ENCODE results near the gene TMEM186. TPM values are rescaled to one million over a fixed set of nuclear protein-coding genes. Genes with fewer than 3 reads are reported as not detected.

The TMEM186 gene
- polyA plus RNA-seq, 1 of the 3 experiments (the other 2 are of a cell fraction), result 13.2 TPM

DNA sequence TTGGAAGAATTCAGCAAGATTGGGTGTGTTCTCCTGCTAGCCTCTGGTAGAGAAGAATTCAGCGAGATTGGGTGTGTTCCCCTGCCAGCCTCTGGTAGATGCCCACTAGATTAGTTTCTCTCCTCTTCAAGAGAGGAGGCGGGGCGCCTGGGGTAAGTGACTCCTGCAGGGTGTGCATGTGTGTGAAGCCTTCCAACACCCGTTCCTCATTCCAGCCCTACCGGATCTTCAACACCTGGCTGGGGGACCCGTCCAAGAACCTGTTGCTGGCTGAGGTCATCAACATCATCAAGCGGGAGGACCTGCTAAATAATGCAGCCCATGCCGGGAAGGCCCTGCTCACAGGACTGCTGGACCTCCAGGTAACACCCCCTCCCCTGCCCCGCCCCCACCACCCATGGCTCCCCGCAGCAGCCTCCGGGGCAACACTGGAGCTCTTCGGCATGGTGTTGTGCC, 21.3 kb downstream of the TMEM186 start:
- WGBS (ENCODE audit: low lambda C conversion rate), result 65% methylated on average over 5 of the region's 12 CpGs
- no peak for TF ChIP-seq EZH2phosphoT487 (IDR thresholded peaks at IDR 0.05; ENCODE audit: borderline replicate concordance, low read depth)
- no peak for TF ChIP-seq TCF12 (IDR thresholded peaks at IDR 0.05)
- TF ChIP-seq, protein P1, sequence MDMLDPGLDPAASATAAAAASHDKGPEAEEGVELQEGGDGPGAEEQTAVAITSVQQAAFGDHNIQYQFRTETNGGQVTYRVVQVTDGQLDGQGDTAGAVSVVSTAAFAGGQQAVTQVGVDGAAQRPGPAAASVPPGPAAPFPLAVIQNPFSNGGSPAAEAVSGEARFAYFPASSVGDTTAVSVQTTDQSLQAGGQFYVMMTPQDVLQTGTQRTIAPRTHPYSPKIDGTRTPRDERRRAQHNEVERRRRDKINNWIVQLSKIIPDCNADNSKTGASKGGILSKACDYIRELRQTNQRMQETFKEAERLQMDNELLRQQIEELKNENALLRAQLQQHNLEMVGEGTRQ (IDR thresholded peaks at IDR 0.05; ENCODE audit: borderline replicate concordance, low read depth, low read length), result no peak
- no peak for TF ChIP-seq SMC3 (IDR thresholded peaks at IDR 0.05; ENCODE audit: low read depth, low read length)
- TF ChIP-seq TEAD4 (IDR thresholded peaks at IDR 0.05; ENCODE audit: borderline replicate concordance, insufficient read depth), result no peak
- no peak for TF ChIP-seq NFIC (IDR thresholded peaks at IDR 0.05; ENCODE audit: borderline replicate concordance)
- no peak for TF ChIP-seq FOXJ3 (CRISPR knock-in tag; IDR thresholded peaks at IDR 0.05)
- Histone ChIP-seq H4K20me1 (ENCODE audit: insufficient read depth) (no peaks in the 10 kb centered on the region), H3K27ac (ENCODE audit: low read depth in 2 of 2, low read length in 1 of 2) (no peak overlapping the region), H3K36me3 (replicated peaks in 1 of 2; ENCODE audit: control insufficient read depth in 1 of 2, insufficient read depth in 2 of 2, low read length in 1 of 2) (no peaks in the 10 kb centered on the region), H3F3A (replicated peaks; ENCODE audit: insufficient read depth) (no peaks in the 10 kb centered on the region), H3K4me3 (ENCODE audit: low read depth in 2 of 2, low read length in 1 of 2) (no peak overlapping the region), H3K4me1 (ENCODE audit: control insufficient read depth in 1 of 2, insufficient read depth in 2 of 2, low read depth in 1 of 2, low read length in 1 of 2) (no peaks in the 10 kb centered on the region), H3K9me2 (no peaks in the 10 kb centered on the region), H3K4me2 (no peak overlapping the region), H3K79me2 (ENCODE audit: insufficient read depth) (no peaks in the 10 kb centered on the region), H3K9ac (no peak overlapping the region), H2AFZ (ENCODE audit: low read depth) (no peak overlapping the region), H3K9me3 (no peaks in the 10 kb centered on the region), H3K27me3 (ENCODE audit: insufficient read depth) (no peaks in the 10 kb centered on the region)
- DNase-seq, result no peak
- POLR2A ChIA-PET, result no interaction called here
- CTCF ChIA-PET, result interaction anchor here (0.8 to 5.8 kb wide), 2 partner anchors 15 to 115 kb away, joined by 3 to 30 read pairs; no protein-coding TSS in a partner anchor

DNA sequence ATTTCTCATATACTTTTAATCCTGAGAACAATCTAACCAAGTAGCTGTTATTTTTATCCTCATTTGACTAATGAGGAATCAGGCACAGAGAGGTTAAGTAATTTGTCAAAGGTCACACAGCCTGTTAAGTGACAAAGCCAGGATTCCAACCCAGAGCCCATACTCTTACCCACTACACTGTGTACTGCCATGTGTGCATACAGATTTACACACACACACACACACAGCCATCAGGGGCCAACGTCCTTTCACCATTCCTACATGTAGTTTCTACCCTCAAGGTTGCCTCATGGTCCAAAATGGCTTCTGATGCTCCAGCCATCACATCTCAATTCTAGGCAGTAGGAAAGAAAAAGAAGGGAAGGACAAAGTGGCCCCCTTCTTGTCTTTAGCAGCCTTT, 22.1 kb downstream of the TMEM186 start:
- Histone ChIP-seq H3K27ac (ENCODE audit: low read depth in 2 of 2, low read length in 1 of 2) (no peak overlapping the region), H3K4me3 (ENCODE audit: low read depth in 2 of 2, low read length in 1 of 2) (no peak overlapping the region), H4K20me1 (ENCODE audit: insufficient read depth) (no peaks in the 10 kb centered on the region), H3K36me3 (replicated peaks in 1 of 2; ENCODE audit: control insufficient read depth in 1 of 2, insufficient read depth in 2 of 2, low read length in 1 of 2) (no peaks in the 10 kb centered on the region), H3K4me2 (no peak overlapping the region), H3K79me2 (ENCODE audit: insufficient read depth) (no peaks in the 10 kb centered on the region), H3K9me2 (no peaks in the 10 kb centered on the region), H3F3A (replicated peaks; ENCODE audit: insufficient read depth) (no peaks in the 10 kb centered on the region), H3K9ac (no peak overlapping the region), H3K9me3 (no peaks in the 10 kb centered on the region), H2AFZ (ENCODE audit: low read depth) (no peak overlapping the region), H3K27me3 (ENCODE audit: insufficient read depth) (no peaks in the 10 kb centered on the region), H3K4me1 (ENCODE audit: control insufficient read depth in 1 of 2, insufficient read depth in 2 of 2, low read depth in 1 of 2, low read length in 1 of 2) (no peaks in the 10 kb centered on the region)
- 38% methylated on average over 1 of the region's 1 CpG for WGBS (ENCODE audit: low lambda C conversion rate)
- CTCF ChIA-PET, result no interaction called here
- no peak for TF ChIP-seq TEAD4 (IDR thresholded peaks at IDR 0.05; ENCODE audit: borderline replicate concordance, insufficient read depth)
- TF ChIP-seq EP300 (IDR thresholded peaks at IDR 0.05; ENCODE audit: borderline replicate concordance in 1 of 2, low read depth in 1 of 2, low read length in 1 of 2), result no peak
- no peak for TF ChIP-seq FOSL2 (IDR thresholded peaks at IDR 0.05; ENCODE audit: borderline replicate concordance, low read depth)
- no peak for TF ChIP-seq POLR2AphosphoS5 (IDR thresholded peaks at IDR 0.05; ENCODE audit: low read depth, low read length)
- TF ChIP-seq RCOR1 (IDR thresholded peaks at IDR 0.05; ENCODE audit: low read length), result no peak
- TF ChIP-seq CHD2 (IDR thresholded peaks at IDR 0.05; ENCODE audit: low read length, partially characterized antibody), result no peak
- TF ChIP-seq, protein P2, sequence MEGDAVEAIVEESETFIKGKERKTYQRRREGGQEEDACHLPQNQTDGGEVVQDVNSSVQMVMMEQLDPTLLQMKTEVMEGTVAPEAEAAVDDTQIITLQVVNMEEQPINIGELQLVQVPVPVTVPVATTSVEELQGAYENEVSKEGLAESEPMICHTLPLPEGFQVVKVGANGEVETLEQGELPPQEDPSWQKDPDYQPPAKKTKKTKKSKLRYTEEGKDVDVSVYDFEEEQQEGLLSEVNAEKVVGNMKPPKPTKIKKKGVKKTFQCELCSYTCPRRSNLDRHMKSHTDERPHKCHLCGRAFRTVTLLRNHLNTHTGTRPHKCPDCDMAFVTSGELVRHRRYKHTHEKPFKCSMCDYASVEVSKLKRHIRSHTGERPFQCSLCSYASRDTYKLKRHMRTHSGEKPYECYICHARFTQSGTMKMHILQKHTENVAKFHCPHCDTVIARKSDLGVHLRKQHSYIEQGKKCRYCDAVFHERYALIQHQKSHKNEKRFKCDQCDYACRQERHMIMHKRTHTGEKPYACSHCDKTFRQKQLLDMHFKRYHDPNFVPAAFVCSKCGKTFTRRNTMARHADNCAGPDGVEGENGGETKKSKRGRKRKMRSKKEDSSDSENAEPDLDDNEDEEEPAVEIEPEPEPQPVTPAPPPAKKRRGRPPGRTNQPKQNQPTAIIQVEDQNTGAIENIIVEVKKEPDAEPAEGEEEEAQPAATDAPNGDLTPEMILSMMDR (IDR thresholded peaks at IDR 0.05), result no peak
- no peak for TF ChIP-seq MXI1 (IDR thresholded peaks at IDR 0.05; ENCODE audit: low read depth, low read length)
- TF ChIP-seq, protein P3, sequence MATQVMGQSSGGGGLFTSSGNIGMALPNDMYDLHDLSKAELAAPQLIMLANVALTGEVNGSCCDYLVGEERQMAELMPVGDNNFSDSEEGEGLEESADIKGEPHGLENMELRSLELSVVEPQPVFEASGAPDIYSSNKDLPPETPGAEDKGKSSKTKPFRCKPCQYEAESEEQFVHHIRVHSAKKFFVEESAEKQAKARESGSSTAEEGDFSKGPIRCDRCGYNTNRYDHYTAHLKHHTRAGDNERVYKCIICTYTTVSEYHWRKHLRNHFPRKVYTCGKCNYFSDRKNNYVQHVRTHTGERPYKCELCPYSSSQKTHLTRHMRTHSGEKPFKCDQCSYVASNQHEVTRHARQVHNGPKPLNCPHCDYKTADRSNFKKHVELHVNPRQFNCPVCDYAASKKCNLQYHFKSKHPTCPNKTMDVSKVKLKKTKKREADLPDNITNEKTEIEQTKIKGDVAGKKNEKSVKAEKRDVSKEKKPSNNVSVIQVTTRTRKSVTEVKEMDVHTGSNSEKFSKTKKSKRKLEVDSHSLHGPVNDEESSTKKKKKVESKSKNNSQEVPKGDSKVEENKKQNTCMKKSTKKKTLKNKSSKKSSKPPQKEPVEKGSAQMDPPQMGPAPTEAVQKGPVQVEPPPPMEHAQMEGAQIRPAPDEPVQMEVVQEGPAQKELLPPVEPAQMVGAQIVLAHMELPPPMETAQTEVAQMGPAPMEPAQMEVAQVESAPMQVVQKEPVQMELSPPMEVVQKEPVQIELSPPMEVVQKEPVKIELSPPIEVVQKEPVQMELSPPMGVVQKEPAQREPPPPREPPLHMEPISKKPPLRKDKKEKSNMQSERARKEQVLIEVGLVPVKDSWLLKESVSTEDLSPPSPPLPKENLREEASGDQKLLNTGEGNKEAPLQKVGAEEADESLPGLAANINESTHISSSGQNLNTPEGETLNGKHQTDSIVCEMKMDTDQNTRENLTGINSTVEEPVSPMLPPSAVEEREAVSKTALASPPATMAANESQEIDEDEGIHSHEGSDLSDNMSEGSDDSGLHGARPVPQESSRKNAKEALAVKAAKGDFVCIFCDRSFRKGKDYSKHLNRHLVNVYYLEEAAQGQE (IDR thresholded peaks at IDR 0.05; ENCODE audit: low read depth, low read length), result no peak
- no peak for TF ChIP-seq JUND (IDR thresholded peaks at IDR 0.05)
- no peak for TF ChIP-seq FOXM1 (IDR thresholded peaks at IDR 0.05; ENCODE audit: low read depth)
- no peak for TF ChIP-seq NFIC (IDR thresholded peaks at IDR 0.05; ENCODE audit: borderline replicate concordance)
- no peak for TF ChIP-seq RXRA (IDR thresholded peaks at IDR 0.05; ENCODE audit: borderline replicate concordance, low read depth)
- TF ChIP-seq RFX5 (IDR thresholded peaks at IDR 0.05; ENCODE audit: low read length), result no peak
- no peak for TF ChIP-seq GATA2 (CRISPR knock-in tag; IDR thresholded peaks at IDR 0.05)
- no peak for TF ChIP-seq TCF12 (IDR thresholded peaks at IDR 0.05)
- no peak for DNase-seq
- POLR2A ChIA-PET, result no interaction called here
